ENCODE measurements around the gene PRKCI. TPM values are rescaled to one million over a fixed set of nuclear protein-coding genes. Genes with fewer than 3 reads are reported as not detected.
A peak's percentile ranks its signal among the peaks of the same experiment; 100 is the strongest.
"Not testable (repeated sequence)": the region's sequence is repeated elsewhere in the genome, so short reads cannot be mapped to it uniquely, and the experiment has no call there.

PRKCI gene
- total RNA-seq, 1 experiment from 2014 or later, result 62.8 TPM

DNA sequence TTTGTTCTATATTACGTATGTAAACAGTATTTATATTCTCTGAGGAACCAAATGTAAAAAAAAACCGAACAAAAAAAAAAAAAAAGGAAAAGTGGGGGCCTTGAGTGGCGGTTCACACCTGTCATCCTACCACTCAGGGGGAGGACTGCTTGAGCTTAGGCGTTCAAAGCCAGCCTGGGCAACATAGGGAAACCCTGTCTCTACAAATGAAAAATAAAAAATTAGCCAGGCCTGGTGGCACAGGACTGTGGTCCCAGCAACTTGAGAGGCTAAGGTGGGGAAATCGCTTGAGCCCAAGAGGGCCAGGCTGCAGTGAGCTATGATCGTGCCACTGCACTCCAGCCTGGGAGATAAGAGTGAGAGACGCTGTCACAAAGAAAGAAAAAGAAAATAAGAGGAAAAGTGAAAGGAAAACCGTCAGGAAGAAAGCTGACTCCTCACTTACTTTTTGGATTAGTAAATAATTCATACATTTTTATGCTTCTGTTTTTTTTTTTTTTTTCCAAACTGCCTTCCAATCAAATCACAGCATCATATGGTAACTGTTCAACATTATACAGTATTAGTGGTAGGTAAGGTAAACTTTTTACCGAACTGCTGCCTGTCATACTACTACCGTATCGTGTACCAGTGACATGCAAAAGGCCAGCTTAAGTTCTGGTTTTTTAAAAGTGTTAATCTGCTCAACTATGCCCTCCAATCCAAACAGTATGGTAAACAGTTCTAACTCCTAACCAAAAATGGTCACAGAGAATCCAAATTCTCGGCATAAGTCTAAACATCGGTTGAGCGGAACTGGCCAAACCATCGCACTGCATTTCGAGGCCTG lies 41.9 kb upstream of the PRKCI start:
- Mint-ChIP-seq H3K27me3 (ENCODE audit: insufficient read depth, unreplicated experiment) (no peaks in the 10 kb centered on the region), H3K4me3 (ENCODE audit: unreplicated experiment) (peak overlapping the region; percentile 89), H3K9me3 (ENCODE audit: unreplicated experiment) (no peaks in the 10 kb centered on the region), H3K36me3 (ENCODE audit: insufficient read depth, unreplicated experiment) (peaks cover 46% of the 10 kb centered on the region), H3K4me1 (ENCODE audit: insufficient read depth, unreplicated experiment) (peaks cover 6% of the 10 kb centered on the region), H3K27ac (ENCODE audit: low read depth, unreplicated experiment) (peak overlapping the region; percentile 96)
- TF ChIP-seq CTCF (IDR thresholded peaks at IDR 0.05; ENCODE audit: unreplicated experiment), result no peak
- DNase-seq (ENCODE audit: unreplicated experiment), result peak; percentile 31
- ChIA-PET POLR2A (interaction anchor here (0.7 to 4.7 kb wide), 12 partner anchors 9 to 689 kb away, joined by 3 to 35 read pairs (median 8); partner anchors contain the start of genes PRKCI, RPL22L1, SEC62 and SKIL), CTCF (interaction anchor here (0.6 to 0.7 kb wide), 3 partner anchors 54 to 1180 kb away, joined by 3 read pairs; no protein-coding TSS in a partner anchor)
- BruUV-seq (replicated peaks), result TSS peak; percentile 43
- intact Hi-C loops (cut with micrococcal nuclease), result loop anchor here (2.0 to 10.0 kb wide), 4 partner anchors 75 to 308 kb away; partner anchors contain the start of gene SKIL

DNA sequence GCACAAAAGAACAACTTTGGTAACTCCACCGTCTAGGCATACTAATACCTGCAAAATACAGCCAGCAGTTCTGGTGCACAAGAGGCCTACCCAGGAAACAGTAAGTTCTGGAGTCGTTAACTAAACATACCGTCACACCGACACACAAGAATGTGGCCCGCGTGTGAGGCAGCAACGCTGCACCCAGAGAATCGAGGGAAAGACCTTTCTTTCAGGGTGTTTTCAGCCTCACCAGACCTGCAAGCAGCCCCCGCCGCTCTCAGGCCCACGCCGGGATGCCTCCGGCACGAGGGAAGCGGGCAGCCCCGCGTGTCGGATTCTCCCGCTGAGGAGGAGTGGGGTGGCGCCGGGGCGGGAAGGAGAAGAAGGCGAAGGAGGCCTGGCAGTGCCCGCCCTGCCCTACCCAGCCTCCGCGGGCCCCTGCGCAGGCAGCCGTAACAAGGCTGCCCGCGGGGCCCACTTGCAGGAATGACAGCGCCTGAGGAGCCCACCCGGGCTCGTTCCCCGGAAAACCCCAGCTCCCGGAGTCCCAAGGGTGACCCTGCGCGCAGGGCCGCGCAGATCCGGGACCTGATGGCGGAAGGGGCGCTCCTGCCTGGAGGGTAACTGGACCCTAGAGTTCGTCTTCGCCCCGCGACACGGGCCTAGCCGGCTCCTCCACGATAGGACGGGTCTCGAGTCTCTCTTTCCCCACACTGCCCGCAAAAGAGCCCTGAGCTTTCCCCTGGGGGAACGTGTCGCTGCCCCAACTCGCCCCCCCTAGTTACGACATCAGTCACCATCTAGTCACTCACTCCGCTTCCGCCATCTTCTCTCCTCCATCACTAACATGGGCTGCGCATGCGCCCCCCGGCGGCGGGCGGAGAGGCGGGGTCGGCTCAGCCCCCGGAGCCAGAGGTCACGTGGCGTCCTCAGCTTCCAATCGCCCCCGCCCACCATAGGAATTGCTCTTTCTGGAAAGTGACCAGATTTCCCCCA lies 41.0 kb upstream of the PRKCI start, which contains the start of gene PHC3:
PHC3 (minus strand) TSS at position 826 of the 978 bp plus-strand sequence; CDS start at position 808, 18 bp downstream.
- ChIA-PET POLR2A (interaction anchor here (0.5 to 4.7 kb wide), 20 partner anchors 10 to 631 kb away, joined by 3 to 35 read pairs (median 5); partner anchors contain the start of genes PRKCI, SEC62 and SKIL), CTCF (interaction anchor here (0.5 to 0.8 kb wide), 2 partner anchors 63 to 232 kb away, joined by 3 to 4 read pairs; no protein-coding TSS in a partner anchor)
- Mint-ChIP-seq H3K4me1 (ENCODE audit: insufficient read depth, unreplicated experiment) (peaks cover 6% of the 10 kb centered on the region), H3K9me3 (ENCODE audit: unreplicated experiment) (no peaks in the 10 kb centered on the region), H3K36me3 (ENCODE audit: insufficient read depth, unreplicated experiment) (peaks cover 37% of the 10 kb centered on the region), H3K27ac (ENCODE audit: low read depth, unreplicated experiment) (peak within 1 kb of the TSS; percentile 96), H3K27me3 (ENCODE audit: insufficient read depth, unreplicated experiment) (no peaks in the 10 kb centered on the region), H3K4me3 (ENCODE audit: unreplicated experiment) (peak within 1 kb of the TSS; percentile 89)
- no peak for TF ChIP-seq CTCF (IDR thresholded peaks at IDR 0.05; ENCODE audit: unreplicated experiment)
- intact Hi-C loops (cut with micrococcal nuclease), result loop anchor here (2.0 to 10.0 kb wide), 4 partner anchors 74 to 309 kb away; partner anchors contain the start of gene SKIL
- DNase-seq (ENCODE audit: unreplicated experiment), result peak; percentile 93
- no TSS peak for BruUV-seq (replicated peaks)

DNA sequence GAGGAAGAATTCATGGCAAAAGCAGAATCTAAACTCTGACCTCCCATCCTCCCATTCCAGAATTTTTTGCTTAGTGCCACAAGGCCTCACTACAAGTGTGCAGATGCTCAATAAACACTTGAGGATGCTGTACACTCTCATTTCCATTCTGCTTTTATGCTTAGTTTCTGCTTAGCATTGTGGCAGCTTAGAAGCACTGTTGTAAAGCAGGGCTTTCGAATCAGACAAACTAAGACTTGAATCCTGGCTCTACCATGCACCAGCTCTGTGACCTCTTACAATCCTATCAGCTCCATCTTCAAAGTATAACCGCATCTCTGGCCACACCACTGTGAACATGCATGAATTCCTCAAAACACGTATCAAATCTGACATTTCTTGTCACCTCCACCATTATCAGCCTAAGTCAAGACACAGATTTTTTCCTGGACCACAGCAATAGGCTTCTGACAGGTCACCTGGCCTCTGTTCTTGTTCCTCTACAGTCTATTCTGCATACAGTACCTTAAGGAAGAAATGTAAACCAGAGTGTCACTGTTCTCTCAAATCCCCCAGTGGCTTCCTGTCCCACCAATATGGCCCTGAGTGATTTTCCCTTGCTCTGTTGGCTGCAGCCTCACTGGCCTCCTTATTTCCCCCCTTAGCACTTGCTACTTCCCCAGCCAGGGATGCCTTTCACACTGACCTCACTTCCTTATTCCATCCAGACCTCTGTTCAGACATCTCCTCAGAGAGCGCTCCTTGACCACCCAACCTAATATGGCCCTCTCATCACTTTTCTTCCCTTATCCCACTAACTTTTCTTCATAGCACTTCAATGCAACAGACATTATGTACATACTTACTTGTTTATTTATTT lies 32.6 kb upstream of the PRKCI start:
- H3K4me1 Mint-ChIP-seq (ENCODE audit: insufficient read depth, unreplicated experiment), result no peaks in the 10 kb centered on the region
- no peak overlapping the region for H3K4me3 Mint-ChIP-seq (ENCODE audit: unreplicated experiment)
- ChIA-PET POLR2A (interaction anchor here (0.7 to 2.6 kb wide), 5 partner anchors 9 to 666 kb away, joined by 3 to 9 read pairs (median 5); partner anchors contain the start of genes PHC3 and PRKCI), CTCF (interaction anchor here (0.7 to 1.5 kb wide), 10 partner anchors 18 to 659 kb away, joined by 3 to 5 read pairs (median 3); no protein-coding TSS in a partner anchor)
- H3K9me3 Mint-ChIP-seq (ENCODE audit: unreplicated experiment), result no peaks in the 10 kb centered on the region
- TF ChIP-seq CTCF (IDR thresholded peaks at IDR 0.05; ENCODE audit: unreplicated experiment), result no peak
- H3K27ac Mint-ChIP-seq (ENCODE audit: low read depth, unreplicated experiment), result no peak overlapping the region
- H3K27me3 Mint-ChIP-seq (ENCODE audit: insufficient read depth, unreplicated experiment), result no peaks in the 10 kb centered on the region
- H3K36me3 Mint-ChIP-seq (ENCODE audit: insufficient read depth, unreplicated experiment), result no peaks in the 10 kb centered on the region
- intact Hi-C loops (cut with micrococcal nuclease), result loop anchor here (1.0 to 10.0 kb wide), 6 partner anchors 33 to 659 kb away; partner anchors contain the start of gene PRKCI
- no peak for DNase-seq (ENCODE audit: unreplicated experiment)
- BruUV-seq (replicated peaks), result no TSS peak

DNA sequence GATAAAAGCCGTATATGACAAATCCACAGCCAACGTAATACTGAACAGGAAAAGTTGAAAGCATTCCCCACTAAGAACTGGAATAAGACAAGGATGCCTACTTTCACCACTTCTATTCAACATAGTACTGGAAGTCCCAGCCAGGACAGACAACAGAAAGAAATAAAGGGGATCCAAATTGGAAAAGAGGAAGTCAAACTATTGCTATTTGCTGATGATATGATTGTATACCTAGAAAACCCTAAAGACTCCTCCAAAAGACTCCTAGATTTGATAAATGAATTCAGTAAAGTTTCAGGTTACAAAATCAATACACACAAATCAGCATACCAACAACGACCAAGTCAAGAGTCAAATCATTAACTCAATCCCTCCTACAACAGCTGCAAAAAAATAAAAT lies 26.5 kb upstream of the PRKCI start:
- H3K9me3 Mint-ChIP-seq (ENCODE audit: unreplicated experiment); POLR2A ChIA-PET; BruUV-seq (replicated peaks); intact Hi-C loops (cut with micrococcal nuclease); H3K4me3 Mint-ChIP-seq (ENCODE audit: unreplicated experiment); H3K27ac Mint-ChIP-seq (ENCODE audit: low read depth, unreplicated experiment); DNase-seq (ENCODE audit: unreplicated experiment); H3K4me1 Mint-ChIP-seq (ENCODE audit: insufficient read depth, unreplicated experiment); H3K27me3 Mint-ChIP-seq (ENCODE audit: insufficient read depth, unreplicated experiment); CTCF ChIA-PET; H3K36me3 Mint-ChIP-seq (ENCODE audit: insufficient read depth, unreplicated experiment): not testable (repeated sequence)

Measured in MCF 10A (cell line).